ENCODE measurements around the gene NRXN3.

The NRXN3 gene

GRCh38 chr14:78823516-78823915 is 653.3 kb downstream of the NRXN3 start:
- no peak for TF ChIP-seq CTCF (IDR thresholded peaks at IDR 0.05; ENCODE audit: insufficient read depth, low read depth, low read length, missing control alignments)
- H3K4me3 ChIP-seq (ENCODE audit: low read depth, low read length), result no peak overlapping the region
- no peak for DNase-seq (ENCODE audit: low read depth)

DNA sequence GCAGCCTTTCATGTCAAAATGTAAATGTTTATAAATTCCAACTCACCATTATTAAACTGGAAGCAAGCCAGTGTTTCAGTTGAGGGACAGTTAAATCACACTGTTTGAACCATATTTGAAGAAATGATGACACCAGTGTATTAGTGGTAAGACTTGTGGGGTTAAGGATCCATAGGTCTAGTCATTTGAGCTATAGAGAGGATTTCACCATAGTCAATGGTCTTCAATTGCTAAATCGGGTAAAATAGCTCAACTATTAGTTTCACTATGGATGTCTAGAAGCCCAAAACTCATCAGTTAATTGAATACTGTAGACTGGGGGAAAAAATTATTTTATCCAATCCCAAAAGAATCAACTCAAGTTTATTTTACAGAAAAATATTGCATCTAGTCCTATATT is 659.1 kb downstream of the NRXN3 start:
- TF ChIP-seq CTCF (IDR thresholded peaks at IDR 0.05; ENCODE audit: insufficient read depth, low read depth, low read length, missing control alignments), result no peak
- no peak for DNase-seq (ENCODE audit: low read depth)
- H3K4me3 ChIP-seq (ENCODE audit: low read depth, low read length), result no peak overlapping the region

DNA sequence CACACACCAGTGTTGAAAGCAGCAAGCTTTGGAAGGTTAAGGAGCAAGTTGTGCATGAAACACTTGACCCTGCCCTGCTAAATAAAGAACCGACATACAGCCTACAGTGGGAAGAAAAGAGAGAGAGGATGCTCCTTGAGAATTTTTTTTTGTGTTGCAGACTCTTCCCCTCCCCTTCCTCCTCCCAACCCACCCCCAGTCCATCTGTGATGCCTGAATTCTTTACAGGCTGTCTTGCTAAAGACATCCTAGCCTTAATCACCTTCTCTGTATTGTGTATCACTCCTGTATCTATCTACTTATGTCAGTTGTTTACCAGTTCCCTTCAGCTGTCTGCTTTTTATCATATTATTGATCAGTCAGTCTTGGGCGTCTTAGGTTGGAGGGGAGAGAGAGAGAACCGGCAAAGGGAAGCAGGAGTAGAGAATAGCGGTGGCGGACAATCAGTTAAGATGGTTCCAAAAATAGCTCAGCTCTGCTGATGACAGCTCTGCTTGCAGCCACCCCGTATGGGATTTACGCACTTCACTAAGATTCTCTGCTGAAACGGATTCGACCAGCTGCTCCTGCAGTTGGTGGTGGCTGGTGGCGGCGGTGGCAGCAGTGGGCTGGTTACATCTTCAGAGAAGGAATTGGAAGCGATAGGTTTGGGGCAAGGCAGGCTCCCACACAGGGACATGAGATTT is 664.7 kb downstream of the NRXN3 start:
- H3K4me3 ChIP-seq (ENCODE audit: low read depth, low read length), result no peak overlapping the region
- no peak for TF ChIP-seq CTCF (IDR thresholded peaks at IDR 0.05; ENCODE audit: insufficient read depth, low read depth, low read length, missing control alignments)
- no peak for DNase-seq (ENCODE audit: low read depth)

DNA sequence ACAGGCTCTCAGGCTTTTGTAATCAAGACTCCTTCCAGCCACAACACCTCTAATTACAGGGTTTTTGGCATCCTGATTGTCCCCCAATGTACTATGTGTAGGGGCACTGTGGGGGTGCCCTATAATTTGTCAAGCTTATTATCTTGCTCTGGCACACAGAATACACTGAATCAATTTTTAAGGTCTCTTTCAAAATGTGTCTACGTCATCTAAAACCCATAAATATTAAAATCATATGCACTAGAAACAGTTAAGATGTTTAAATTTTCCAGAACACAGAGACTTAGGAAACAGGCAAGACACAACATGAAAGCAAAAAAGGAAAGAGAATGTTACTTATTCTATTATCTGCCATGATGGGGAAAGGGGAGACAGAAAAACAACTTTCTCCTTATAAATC is 665.7 kb downstream of the NRXN3 start:
- no peak for TF ChIP-seq CTCF (IDR thresholded peaks at IDR 0.05; ENCODE audit: insufficient read depth, low read depth, low read length, missing control alignments)
- H3K4me3 ChIP-seq (ENCODE audit: low read depth, low read length), result no peak overlapping the region
- DNase-seq (ENCODE audit: low read depth), result no peak

GRCh38 chr14:78836777-78837176 is 666.6 kb downstream of the NRXN3 start:
- TF ChIP-seq CTCF (IDR thresholded peaks at IDR 0.05; ENCODE audit: insufficient read depth, low read depth, low read length, missing control alignments), result peak; percentile 50
- H3K4me3 ChIP-seq (ENCODE audit: low read depth, low read length), result no peak overlapping the region
- DNase-seq (ENCODE audit: low read depth), result peak; percentile 75

GRCh38 chr14:78838959-78839358 is 668.8 kb downstream of the NRXN3 start:
- no peak for DNase-seq (ENCODE audit: low read depth)
- TF ChIP-seq CTCF (IDR thresholded peaks at IDR 0.05; ENCODE audit: insufficient read depth, low read depth, low read length, missing control alignments), result no peak

DNA sequence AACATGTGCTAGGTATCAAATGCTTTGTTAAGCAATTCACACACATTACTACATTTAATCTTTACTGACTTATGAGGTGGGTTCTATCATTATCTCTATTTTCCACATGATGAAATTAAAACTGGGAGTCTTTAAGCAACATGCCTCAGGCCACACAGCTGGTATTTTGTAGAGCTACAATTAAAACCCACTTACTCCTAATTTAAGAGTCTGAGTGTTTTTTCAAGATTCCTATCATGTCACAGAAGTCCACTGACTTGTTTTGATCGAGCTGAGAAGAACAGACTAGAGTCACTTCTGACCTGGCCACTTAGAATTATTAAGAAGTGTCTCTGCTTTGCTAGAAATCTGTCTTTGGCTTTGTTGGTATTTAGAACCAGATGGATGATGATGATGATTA is 670.7 kb downstream of the NRXN3 start:
- TF ChIP-seq CTCF (IDR thresholded peaks at IDR 0.05; ENCODE audit: insufficient read depth, low read depth, low read length, missing control alignments), result no peak
- H3K4me3 ChIP-seq (ENCODE audit: low read depth, low read length), result no peak overlapping the region
- no peak for DNase-seq (ENCODE audit: low read depth)

More at GRCh38 chr14:78838959-78839358, 668.8 kb downstream of the NRXN3 start:
- H3K4me3 ChIP-seq (ENCODE audit: low read depth, low read length), result no peak overlapping the region
